ENCODE data around the gene ENTPD8. TPM values are rescaled to one million over a fixed set of nuclear protein-coding genes. Genes with fewer than 3 reads are reported as not detected.

Gene ENTPD8
- total RNA-seq, 4 donors from 2014 or later = 0.21 TPM; not detected in 3

DNA sequence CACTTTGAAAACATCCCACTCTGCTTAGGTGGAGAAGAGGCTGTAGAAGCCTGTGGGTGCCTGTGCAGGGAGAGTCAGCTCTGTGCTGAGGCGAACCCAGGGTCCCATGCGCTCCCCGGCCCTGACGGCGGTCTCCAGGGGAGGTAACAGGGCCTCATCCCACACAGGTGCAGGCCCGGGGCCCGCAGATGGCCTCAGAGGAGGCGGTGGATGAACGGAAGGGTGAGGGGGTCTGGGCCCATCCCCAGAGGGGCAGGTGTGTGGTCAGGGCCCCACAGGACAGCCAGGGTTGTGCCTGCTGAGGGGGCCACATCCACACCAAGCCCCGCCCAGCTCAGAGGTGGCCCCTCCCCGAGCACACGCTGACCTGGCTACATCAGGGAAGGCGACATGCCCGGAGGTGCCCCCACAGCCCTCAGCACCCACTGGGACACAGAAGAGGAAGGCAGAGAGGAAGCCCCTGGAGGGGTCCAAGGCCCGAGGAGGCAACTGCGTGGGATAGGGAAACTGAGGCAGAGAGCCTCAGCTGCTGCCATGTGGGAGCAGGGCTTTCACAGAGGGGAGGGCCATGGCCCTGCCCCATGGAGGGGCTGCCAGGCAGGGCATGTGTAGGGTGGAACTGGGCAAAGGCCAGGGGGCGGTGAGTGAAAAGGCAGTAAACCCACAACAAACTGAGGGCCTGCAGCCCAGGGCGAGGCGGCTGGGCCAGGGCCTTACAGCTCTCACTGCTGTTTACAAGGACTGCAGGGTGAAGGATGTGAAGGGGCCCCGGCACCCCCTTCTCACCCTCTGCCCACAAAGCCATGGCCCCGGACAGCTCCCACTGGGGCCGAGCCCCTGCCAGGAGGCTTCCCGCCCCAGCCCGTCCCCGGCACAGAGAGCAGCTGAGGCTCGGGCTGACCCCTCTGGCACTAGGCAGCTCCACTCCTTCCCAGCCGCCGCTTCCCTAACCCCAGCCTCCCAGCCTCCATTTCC is 47.7 kb downstream of the ENTPD8 start:
- H3K9me3 ChIP-seq = no peaks in the 10 kb centered on the region
- no peak overlapping the region for H3K27ac ChIP-seq
- no peaks in the 10 kb centered on the region for H3K27me3 ChIP-seq
- DNase-seq = no peak
- H3K36me3 ChIP-seq = no peaks in the 10 kb centered on the region
- H3K4me3 ChIP-seq = no peak overlapping the region
- no peaks in the 10 kb centered on the region for H3K4me1 ChIP-seq
- intact Hi-C loops (cut with DNase I; ENCODE audit: low total_unique reads) = no loop called here
- TF ChIP-seq POLR2A (IDR thresholded peaks at IDR 0.05) = no peak
- TF ChIP-seq, protein P1, sequence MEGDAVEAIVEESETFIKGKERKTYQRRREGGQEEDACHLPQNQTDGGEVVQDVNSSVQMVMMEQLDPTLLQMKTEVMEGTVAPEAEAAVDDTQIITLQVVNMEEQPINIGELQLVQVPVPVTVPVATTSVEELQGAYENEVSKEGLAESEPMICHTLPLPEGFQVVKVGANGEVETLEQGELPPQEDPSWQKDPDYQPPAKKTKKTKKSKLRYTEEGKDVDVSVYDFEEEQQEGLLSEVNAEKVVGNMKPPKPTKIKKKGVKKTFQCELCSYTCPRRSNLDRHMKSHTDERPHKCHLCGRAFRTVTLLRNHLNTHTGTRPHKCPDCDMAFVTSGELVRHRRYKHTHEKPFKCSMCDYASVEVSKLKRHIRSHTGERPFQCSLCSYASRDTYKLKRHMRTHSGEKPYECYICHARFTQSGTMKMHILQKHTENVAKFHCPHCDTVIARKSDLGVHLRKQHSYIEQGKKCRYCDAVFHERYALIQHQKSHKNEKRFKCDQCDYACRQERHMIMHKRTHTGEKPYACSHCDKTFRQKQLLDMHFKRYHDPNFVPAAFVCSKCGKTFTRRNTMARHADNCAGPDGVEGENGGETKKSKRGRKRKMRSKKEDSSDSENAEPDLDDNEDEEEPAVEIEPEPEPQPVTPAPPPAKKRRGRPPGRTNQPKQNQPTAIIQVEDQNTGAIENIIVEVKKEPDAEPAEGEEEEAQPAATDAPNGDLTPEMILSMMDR (IDR thresholded peaks at IDR 0.05) = no peak

DNA sequence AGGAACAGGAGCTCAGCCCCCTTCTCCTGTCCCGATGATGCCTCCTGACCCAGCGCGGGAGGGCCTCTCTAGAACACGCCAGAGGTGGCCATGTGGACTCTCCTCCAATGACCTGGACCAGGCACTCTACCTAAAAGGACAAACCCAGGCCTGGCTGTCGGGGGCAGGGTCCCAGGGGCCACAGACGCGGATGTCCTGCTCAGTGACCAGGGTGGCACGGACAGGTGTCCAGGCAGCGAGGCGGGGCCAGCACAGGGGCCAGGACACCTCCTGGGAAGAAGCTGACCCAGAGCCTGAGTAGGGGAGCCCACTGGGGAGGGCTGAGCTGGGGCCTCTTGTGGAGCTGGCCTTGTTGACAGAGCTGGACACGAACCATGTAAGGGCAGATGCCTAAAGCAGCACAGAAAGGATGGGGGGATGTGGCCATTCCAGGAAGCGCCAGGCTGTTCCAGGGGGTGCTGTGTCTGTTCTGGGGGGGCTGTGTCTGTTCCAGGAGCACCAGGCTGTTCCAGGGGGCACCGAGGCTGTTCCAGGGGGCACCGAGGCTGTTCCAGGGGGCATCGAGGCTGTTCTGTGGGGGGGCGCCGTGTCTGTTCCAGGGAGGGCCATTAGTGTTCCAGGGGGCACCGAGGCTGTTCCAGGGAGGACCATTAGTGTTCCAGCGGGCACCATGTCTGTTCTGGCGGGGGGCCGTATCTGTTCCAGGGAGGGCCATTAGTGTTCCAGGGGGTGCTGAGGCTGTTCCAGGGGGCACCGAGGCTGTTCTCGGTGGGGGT is 48.7 kb downstream of the ENTPD8 start:
- Histone ChIP-seq H3K27ac (no peak overlapping the region), H3K4me1 (no peaks in the 10 kb centered on the region), H3K4me3 (no peak overlapping the region), H3K9me3 (no peaks in the 10 kb centered on the region), H3K27me3 (no peaks in the 10 kb centered on the region), H3K36me3 (no peaks in the 10 kb centered on the region)
- DNase-seq = no peak
- intact Hi-C loops (cut with DNase I; ENCODE audit: low total_unique reads) = no loop called here
- TF ChIP-seq POLR2A (IDR thresholded peaks at IDR 0.05) = no peak
- TF ChIP-seq, protein P1 (IDR thresholded peaks at IDR 0.05) = no peak

DNA sequence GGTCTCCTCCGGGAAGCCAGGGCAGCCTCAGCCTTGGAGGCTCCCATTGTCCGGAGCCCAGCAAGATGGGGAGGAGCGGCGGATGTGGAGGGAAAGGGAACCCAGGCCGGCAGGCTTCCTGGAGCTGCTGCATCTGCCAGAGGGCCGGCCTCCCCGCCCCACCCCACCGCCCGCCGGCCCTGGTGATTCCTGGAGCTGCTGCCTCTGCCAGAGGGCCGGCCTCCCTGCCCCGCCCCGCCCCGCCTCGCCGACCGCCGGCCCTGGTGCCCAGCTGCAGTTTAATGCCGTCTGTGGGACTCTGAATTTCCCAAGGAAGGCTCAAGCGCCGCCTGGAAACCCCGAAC is 49.8 kb downstream of the ENTPD8 start:
- H3K4me3 ChIP-seq = no peak overlapping the region
- no peaks in the 10 kb centered on the region for H3K36me3 ChIP-seq
- no peaks in the 10 kb centered on the region for H3K9me3 ChIP-seq
- no peaks in the 10 kb centered on the region for H3K27me3 ChIP-seq
- peak in 1 of 2 donors; percentile 47 for DNase-seq
- no peaks in the 10 kb centered on the region for H3K4me1 ChIP-seq
- peak overlapping the region; percentile 25 to 64 for H3K27ac ChIP-seq
- TF ChIP-seq, protein P1 (IDR thresholded peaks at IDR 0.05) = no peak
- no peak for TF ChIP-seq POLR2A (IDR thresholded peaks at IDR 0.05)
- intact Hi-C loops (cut with DNase I; ENCODE audit: low total_unique reads) = no loop called here

DNA sequence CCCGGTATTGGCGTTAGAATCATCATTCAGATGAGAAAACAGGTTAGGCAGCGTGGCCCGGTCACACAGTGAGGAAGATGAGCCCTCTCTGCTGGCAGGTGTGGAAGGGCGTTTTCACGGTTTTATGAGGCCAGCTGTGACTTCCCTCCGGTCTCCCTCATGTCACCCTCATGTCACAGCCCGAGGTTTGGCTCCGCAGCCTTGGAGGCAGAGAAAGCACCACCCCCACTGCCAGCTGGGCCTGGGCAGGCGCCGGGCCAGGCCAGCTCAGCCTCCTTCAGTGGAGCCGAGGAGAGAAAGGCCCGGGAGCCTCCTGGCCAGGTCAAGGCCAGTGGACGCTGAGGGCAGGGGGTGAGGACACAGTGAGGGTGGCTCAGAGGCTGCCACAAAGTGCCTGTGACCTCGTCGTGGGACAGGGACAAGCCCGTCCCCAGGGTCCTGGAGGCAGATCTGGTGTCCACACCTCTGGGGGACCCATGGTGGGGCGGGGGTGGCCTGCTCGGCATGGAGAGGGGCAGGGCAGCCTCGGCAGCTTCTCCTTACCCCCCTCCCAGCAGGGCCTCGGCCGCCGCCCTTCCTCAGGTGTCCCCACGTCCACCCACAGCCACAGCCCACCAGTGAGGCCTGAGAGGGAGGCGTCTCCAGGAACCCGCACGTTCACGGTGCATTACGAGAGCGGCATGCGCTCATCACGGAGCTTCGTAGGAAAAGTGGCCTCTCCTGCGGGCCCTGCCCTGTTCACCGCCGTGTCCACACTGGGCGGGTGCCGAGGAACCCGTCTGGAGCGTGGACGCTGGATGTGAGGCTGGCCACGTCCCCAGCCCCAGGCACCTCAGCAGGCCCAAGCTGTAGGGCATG is 50.4 kb downstream of the ENTPD8 start:
- Histone ChIP-seq H3K27ac (peak overlapping the region; percentile 25 to 64), H3K27me3 (no peaks in the 10 kb centered on the region), H3K4me3 (no peak overlapping the region), H3K9me3 (no peaks in the 10 kb centered on the region), H3K36me3 (no peaks in the 10 kb centered on the region), H3K4me1 (no peaks in the 10 kb centered on the region)
- intact Hi-C loops (cut with DNase I; ENCODE audit: low total_unique reads) = no loop called here
- DNase-seq = no peak
- TF ChIP-seq, protein P1 (IDR thresholded peaks at IDR 0.05) = no peak
- no peak for TF ChIP-seq POLR2A (IDR thresholded peaks at IDR 0.05)

Data from uterus (tissue), 4 donors.